ENCODE results near the gene ENPP3.

The ENPP3 gene

GRCh38 chr6:131724114-131724513 is 87.0 kb downstream of the ENPP3 start:
- DNase-seq (ENCODE audit: insufficient read length, low spot score) (no peak), FAIRE-seq (no peak)
- TF ChIP-seq POU2F2 (IDR thresholded peaks at IDR 0.05; ENCODE audit: low read depth, low read length) (no peak), TAF1 (IDR thresholded peaks at IDR 0.05; ENCODE audit: low read depth, low read length) (no peak), POLR2AphosphoS5 (IDR thresholded peaks at IDR 0.05; ENCODE audit: low read depth, low read length) (no peak), SPI1 (IDR thresholded peaks at IDR 0.05; ENCODE audit: low read depth, low read length) (no peak), PAX5 (IDR thresholded peaks at IDR 0.05; ENCODE audit: insufficient read depth, low read length, severe bottlenecking) (no peak), POLR2A (IDR thresholded peaks at IDR 0.05; ENCODE audit: low read depth, low read length) (no peak)

- TF ChIP-seq POLR2A (IDR thresholded peaks at IDR 0.05; ENCODE audit: low read depth, low read length) (no peak), POU2F2 (IDR thresholded peaks at IDR 0.05; ENCODE audit: low read depth, low read length) (no peak), TAF1 (IDR thresholded peaks at IDR 0.05; ENCODE audit: low read depth, low read length) (no peak), PAX5 (IDR thresholded peaks at IDR 0.05; ENCODE audit: insufficient read depth, low read length, severe bottlenecking) (no peak), SPI1 (IDR thresholded peaks at IDR 0.05; ENCODE audit: low read depth, low read length) (no peak)
- no peak for DNase-seq (ENCODE audit: insufficient read length, low spot score)
- FAIRE-seq, result no peak
Observed at GRCh38 chr6:131727467-131727866, 90.4 kb downstream of the ENPP3 start.

GRCh38 chr6:131727868-131728267 is 90.8 kb downstream of the ENPP3 start:
- DNase-seq (ENCODE audit: insufficient read length, low spot score) (no peak), FAIRE-seq (no peak)
- TF ChIP-seq TAF1 (IDR thresholded peaks at IDR 0.05; ENCODE audit: low read depth, low read length) (no peak), PAX5 (IDR thresholded peaks at IDR 0.05; ENCODE audit: insufficient read depth, low read length, severe bottlenecking) (no peak), POLR2AphosphoS5 (IDR thresholded peaks at IDR 0.05; ENCODE audit: low read depth, low read length) (no peak), POLR2A (IDR thresholded peaks at IDR 0.05; ENCODE audit: low read depth, low read length) (no peak), POU2F2 (IDR thresholded peaks at IDR 0.05; ENCODE audit: low read depth, low read length) (no peak), SPI1 (IDR thresholded peaks at IDR 0.05; ENCODE audit: low read depth, low read length) (no peak)

GRCh38 chr6:131728296-131728939 is 91.3 kb downstream of the ENPP3 start:
- FAIRE-seq (no peak), DNase-seq (ENCODE audit: insufficient read length, low spot score) (no peak)
- TF ChIP-seq TAF1 (IDR thresholded peaks at IDR 0.05; ENCODE audit: low read depth, low read length) (no peak), POLR2A (IDR thresholded peaks at IDR 0.05; ENCODE audit: low read depth, low read length) (no peak), POLR2AphosphoS5 (IDR thresholded peaks at IDR 0.05; ENCODE audit: low read depth, low read length) (no peak), SPI1 (IDR thresholded peaks at IDR 0.05; ENCODE audit: low read depth, low read length) (no peak), POU2F2 (IDR thresholded peaks at IDR 0.05; ENCODE audit: low read depth, low read length) (no peak), PAX5 (IDR thresholded peaks at IDR 0.05; ENCODE audit: insufficient read depth, low read length, severe bottlenecking) (no peak)

- DNase-seq (ENCODE audit: insufficient read length, low spot score), result no peak
- no peak for FAIRE-seq
- no peak for TF ChIP-seq TAF1 (IDR thresholded peaks at IDR 0.05; ENCODE audit: low read depth, low read length)
- no peak for TF ChIP-seq POU2F2 (IDR thresholded peaks at IDR 0.05; ENCODE audit: low read depth, low read length)
- no peak for TF ChIP-seq PAX5 (IDR thresholded peaks at IDR 0.05; ENCODE audit: insufficient read depth, low read length, severe bottlenecking)
- TF ChIP-seq SPI1 (IDR thresholded peaks at IDR 0.05; ENCODE audit: low read depth, low read length), result no peak
Observed at GRCh38 chr6:131729550-131729949, 92.4 kb downstream of the ENPP3 start.

GRCh38 chr6:131730264-131730663 is 93.2 kb downstream of the ENPP3 start:
- DNase-seq (ENCODE audit: insufficient read length, low spot score) (no peak), FAIRE-seq (no peak)
- TF ChIP-seq TAF1 (IDR thresholded peaks at IDR 0.05; ENCODE audit: low read depth, low read length) (no peak), POLR2AphosphoS5 (IDR thresholded peaks at IDR 0.05; ENCODE audit: low read depth, low read length) (no peak)

GRCh38 chr6:131731224-131731623 is 94.1 kb downstream of the ENPP3 start:
- FAIRE-seq (no peak), DNase-seq (ENCODE audit: insufficient read length, low spot score) (no peak)
- TF ChIP-seq POLR2A (IDR thresholded peaks at IDR 0.05; ENCODE audit: low read depth, low read length), result no peak
- no peak for TF ChIP-seq POU2F2 (IDR thresholded peaks at IDR 0.05; ENCODE audit: low read depth, low read length)
- TF ChIP-seq TAF1 (IDR thresholded peaks at IDR 0.05; ENCODE audit: low read depth, low read length), result no peak
- no peak for TF ChIP-seq POLR2AphosphoS5 (IDR thresholded peaks at IDR 0.05; ENCODE audit: low read depth, low read length)
- no peak for TF ChIP-seq SPI1 (IDR thresholded peaks at IDR 0.05; ENCODE audit: low read depth, low read length)
- no peak for TF ChIP-seq PAX5 (IDR thresholded peaks at IDR 0.05; ENCODE audit: insufficient read depth, low read length, severe bottlenecking)

GRCh38 chr6:131733376-131734016 is 96.4 kb downstream of the ENPP3 start:
- no peak for DNase-seq (ENCODE audit: insufficient read length, low spot score)
- no peak for FAIRE-seq
- TF ChIP-seq TAF1 (IDR thresholded peaks at IDR 0.05; ENCODE audit: low read depth, low read length) (no peak), POLR2A (IDR thresholded peaks at IDR 0.05; ENCODE audit: low read depth, low read length) (no peak), PAX5 (IDR thresholded peaks at IDR 0.05; ENCODE audit: insufficient read depth, low read length, severe bottlenecking) (no peak), POU2F2 (IDR thresholded peaks at IDR 0.05; ENCODE audit: low read depth, low read length) (no peak), POLR2AphosphoS5 (IDR thresholded peaks at IDR 0.05; ENCODE audit: low read depth, low read length) (no peak), SPI1 (IDR thresholded peaks at IDR 0.05; ENCODE audit: low read depth, low read length) (no peak)

GRCh38 chr6:131736003-131736596 is 99.0 kb downstream of the ENPP3 start:
- no peak for TF ChIP-seq POLR2AphosphoS5 (IDR thresholded peaks at IDR 0.05; ENCODE audit: low read depth, low read length)
- no peak for TF ChIP-seq SPI1 (IDR thresholded peaks at IDR 0.05; ENCODE audit: low read depth, low read length)
- no peak for TF ChIP-seq PAX5 (IDR thresholded peaks at IDR 0.05; ENCODE audit: insufficient read depth, low read length, severe bottlenecking)
- TF ChIP-seq POU2F2 (IDR thresholded peaks at IDR 0.05; ENCODE audit: low read depth, low read length), result no peak
- TF ChIP-seq TAF1 (IDR thresholded peaks at IDR 0.05; ENCODE audit: low read depth, low read length), result no peak
- TF ChIP-seq POLR2A (IDR thresholded peaks at IDR 0.05; ENCODE audit: low read depth, low read length), result no peak
- DNase-seq (ENCODE audit: insufficient read length, low spot score) (no peak), FAIRE-seq (no peak)

Data from GM12891 (cell line).